Sciatic nerve (tissue), 2 donors: Measurements from ENCODE around the gene PSAP. TPM values are rescaled to one million over a fixed set of nuclear protein-coding genes. Genes with fewer than 3 reads are reported as not detected.
"Not testable (repeated sequence)": the region's sequence is repeated elsewhere in the genome, so short reads cannot be mapped to it uniquely, and the experiment has no call there.

Experiments used
- ATAC-seq: fragments of 200-7000 bp; cut with Tn5 transposase; one replicate; pipeline ENCODE4 v1.9.1; 2020; ENCODE audit warnings: mild to moderate bottlenecking, moderate library complexity
- DNase-seq: peaks from one replicate; pipeline ENCODE4 v3.0.0-alpha.2; 2020; ENCODE audit warnings: low spot score
- intact Hi-C: fragments of 100-400 bp; cut with DNase I; formaldehyde crosslinking; loops from one replicate; pipeline ENCODE4 v1.14.2; 2022
- total RNA-seq: library from RNA; stranded (reverse); fragmentation: NEBNext Ultra II Directional; extraction: Animal tissue kit (Norgen Biotek cat#: 25700); gene quantifications from one replicate; pipeline ENCODE4 v1.2.1, GENCODE V29; 2021
- donor health status: DM: no; HTN: no; CAD: no.
- donor health status: DM: no; HTN: no; CAD: no.

The PSAP gene
- total RNA-seq = 920 TPM

DNA sequence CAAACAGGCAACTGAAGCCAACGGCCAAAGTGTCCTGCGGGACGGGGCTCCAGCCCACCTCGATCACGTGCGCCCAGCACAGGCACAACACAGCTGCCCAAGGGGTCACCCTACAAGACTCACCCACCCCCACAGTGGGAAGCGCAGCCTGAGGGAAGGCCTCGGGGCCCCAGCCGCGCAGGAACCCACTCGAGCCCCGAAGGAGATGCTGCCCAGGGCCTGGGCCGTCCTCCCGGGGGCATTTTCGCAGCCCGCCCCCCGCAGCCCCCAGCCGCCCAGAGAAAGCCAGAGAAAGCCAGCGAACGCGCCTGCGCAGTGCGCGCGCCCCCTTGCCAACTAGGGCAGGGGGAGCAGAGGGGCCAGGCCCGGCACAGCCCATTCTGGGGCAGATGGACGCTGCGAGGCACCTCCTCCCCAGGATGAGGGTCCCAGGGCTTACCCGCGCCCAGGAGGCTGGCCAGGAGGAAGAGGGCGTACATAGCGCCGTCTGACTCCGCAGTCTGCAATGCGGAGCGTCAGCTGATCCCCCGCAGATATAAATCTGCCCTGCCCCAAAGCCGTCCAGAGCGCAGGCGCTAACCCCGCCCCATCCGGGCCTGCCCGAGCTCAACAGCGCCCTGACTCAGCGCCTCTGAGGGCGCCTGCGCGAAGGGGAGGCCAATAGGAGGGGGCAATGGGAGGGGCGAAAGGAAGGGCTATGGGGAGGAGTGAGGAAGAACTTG is at the start of gene PSAP:
Gene PSAP, minus strand, starts transcription at position 509 of the 722 bp plus-strand sequence. Its CDS starts 30 bp downstream, at position 479.
- DNase-seq (peak; percentile 99), ATAC-seq (peak; percentile 99)
- intact Hi-C loops = no loop called here

DNA sequence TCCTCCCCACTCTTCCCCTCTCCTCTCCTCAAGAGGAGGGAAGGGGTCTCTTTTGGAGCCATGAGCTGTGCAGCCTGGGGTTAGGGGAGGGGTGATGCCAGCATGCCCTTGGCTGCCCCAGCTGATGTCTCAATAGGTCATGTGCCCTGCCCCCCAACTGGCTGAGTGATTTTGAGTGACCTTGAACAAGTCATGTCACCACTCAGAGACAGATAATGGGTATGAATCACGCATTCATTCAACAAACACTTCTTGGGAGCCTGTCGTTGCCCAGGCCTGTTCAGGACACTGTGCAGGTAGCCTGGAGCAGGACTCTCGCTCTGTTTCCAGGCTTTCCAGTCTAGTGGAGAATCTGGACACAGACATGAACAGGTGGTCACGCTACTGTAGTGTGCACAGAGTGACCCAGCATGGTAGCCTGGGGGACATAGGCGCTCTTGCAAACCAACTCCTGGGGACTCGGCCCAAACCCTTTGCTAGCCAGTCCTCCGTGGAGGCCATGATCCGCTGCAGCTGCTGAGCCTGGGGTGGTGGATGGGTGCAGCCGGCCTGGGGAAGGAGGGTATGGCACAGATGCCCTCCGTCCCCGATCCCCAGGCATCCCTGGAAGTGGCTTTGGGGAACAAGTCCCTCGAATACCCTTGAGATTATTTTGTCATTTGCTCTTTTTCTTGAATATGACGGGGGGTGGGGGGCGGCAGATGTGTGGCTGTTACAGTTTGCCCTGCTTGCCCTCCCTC is 49.6 kb upstream of the PSAP start:
- DNase-seq (no peak), ATAC-seq (no peak)
- intact Hi-C loops = no loop called here

DNA sequence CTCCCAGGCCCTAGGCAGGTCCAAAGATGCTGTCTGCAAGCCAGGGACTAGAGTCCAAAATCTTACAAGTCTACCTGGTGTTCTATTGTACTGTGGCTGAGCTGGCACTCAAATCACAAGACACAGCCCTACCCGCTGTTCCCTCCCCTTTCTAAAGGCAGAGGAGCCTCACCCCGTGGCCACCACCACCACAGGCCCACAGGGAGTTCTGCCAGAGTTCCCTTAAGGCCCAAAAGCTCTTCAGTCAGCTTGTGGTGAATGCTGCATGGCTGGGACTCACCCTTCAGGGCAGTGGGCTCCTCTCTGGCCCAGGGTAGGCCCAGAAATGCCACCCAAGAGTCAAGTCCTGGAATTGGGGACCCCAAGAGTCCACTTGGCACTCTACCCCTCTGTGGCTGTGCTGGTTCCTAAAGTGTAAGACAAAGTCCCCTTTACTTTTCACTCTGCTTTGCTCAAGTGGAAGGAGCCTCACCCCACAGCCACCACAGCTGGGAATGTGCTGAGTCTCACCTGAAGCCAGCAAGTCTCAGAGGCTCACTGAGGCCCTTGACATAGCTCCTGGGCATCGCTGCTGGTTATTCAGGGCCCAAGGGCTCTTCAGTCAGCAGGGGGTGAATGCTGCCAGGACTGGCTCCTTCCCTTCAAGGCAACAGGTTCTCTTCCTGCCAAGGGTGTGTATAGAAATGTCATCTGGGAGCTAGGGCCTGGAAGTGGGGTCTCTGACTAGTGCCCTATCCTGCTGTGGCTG is 48.8 kb upstream of the PSAP start:
- intact Hi-C loops = loop anchor here (10.0 kb wide), 2 partner anchors 515 to 585 kb away; partner anchors contain the start of gene SLC29A3

GRCh38 chr10:71898346-71898745 is 47.3 kb upstream of the PSAP start:
- not testable (repeated sequence) for ATAC-seq, DNase-seq
- intact Hi-C loops = loop anchor here (10.0 kb wide), 2 partner anchors 514 to 584 kb away; partner anchors contain the start of gene SLC29A3

More for the DNA sequence above, 48.8 kb upstream of the PSAP start:
- no peak for ATAC-seq
- DNase-seq = no peak

- intact Hi-C loops = loop anchor here (10.0 kb wide), 2 partner anchors 509 to 579 kb away; partner anchors contain the start of gene SLC29A3
- ATAC-seq (no peak), DNase-seq (no peak)
Measured at GRCh38 chr10:71893920-71894319, 42.9 kb upstream of the PSAP start.

DNA sequence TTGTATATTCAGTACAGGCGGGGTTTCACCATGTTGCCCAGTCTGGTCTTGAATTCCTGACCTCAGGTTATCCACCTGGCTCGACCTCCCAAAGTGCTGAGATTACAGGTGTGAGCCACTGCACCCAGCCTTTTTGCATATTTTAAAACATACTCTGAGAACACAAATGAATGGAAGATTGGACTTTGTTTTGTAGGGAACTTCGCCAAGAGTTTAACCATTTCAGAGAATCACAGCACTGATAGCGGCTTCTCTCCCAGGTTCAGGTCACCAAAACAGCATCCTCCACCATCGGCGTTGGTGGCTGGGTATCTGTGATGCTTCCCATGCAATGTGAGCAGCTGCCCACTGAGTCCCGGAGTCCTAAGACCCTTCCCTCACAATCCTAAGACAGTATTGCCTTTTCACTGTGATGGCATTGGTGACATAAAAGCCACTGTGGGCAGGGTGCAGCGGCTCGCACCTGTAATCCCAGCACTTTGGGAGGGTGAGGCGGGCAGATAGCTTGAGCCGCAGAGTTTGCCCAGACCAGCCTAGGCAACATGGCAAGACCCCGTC is 42.3 kb upstream of the PSAP start:
- no peak for DNase-seq
- intact Hi-C loops = loop anchor here (10.0 kb wide), 2 partner anchors 509 to 579 kb away; partner anchors contain the start of gene SLC29A3
- ATAC-seq = no peak

- ATAC-seq (no peak), DNase-seq (no peak)
- intact Hi-C loops = loop anchor here (10.0 kb wide), 2 partner anchors 507 to 577 kb away; partner anchors contain the start of gene SLC29A3
Measured at GRCh38 chr10:71891437-71891836, 40.4 kb upstream of the PSAP start.

DNA sequence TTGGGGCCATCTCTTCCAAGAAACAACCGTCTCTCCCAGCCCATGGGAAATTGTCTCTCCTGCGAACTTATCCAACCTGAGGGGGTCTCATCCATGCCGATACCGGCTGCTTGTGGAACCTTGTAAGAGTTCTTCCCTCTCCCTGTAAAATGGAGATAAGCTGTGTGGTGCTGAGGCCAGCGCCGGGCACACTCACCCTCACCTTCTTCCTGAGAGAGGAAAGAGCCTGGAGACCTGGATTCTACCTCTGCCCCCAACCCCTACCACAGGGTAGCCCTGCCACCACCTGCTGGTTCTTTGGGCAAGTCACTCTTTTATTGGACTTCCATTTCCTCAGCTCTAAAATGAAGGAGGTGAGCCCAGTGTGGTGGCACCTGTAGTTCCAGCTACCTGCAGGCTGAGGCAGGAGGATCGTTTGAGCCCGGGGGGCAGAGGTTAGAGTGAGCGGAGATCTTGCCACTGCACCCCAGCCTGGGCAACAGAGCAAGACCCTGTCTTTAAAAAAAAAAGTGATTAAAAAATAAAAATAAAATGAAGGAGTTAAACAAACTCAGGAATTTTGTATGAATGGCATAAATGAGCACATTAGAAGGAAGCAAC is 38.4 kb upstream of the PSAP start:
- intact Hi-C loops = no loop called here
- ATAC-seq (peak; percentile 1), DNase-seq (no peak)

DNA sequence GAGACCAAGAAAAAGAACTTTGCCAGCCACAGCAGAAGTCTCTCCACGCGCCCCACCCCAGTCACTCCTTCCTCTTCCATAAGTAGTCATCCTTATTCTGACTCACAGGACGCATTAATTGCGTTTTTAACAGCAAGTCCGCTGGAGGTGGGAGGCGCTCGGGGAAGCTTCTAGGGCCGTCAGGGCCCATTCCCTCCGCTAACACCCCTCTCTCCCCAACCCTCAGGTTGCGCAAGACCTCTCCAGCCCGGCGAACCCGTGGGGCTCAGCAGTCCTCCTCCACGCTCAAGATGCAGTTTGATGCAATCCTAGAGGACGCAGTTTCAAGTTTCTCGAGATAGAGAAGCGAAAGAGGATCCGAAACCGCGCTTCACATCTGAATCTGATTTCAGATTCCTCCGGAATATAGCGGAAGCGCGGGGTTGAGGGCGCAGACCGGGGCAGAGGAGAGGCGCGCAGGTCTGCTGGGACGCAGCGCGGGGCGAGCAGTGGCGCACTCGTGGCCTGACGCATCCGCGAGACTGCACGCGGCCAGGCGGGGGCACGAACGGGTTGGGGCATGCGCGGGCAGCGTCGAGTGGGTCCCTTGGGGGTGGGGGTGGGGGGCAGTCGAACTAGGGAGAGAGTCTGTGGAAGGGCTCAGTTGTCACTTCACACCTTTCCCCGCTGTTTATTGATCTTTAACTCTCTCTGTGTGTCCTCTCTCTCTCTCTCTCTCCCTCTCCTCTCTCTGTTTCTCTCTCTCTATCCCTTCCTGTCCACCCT is 37.8 kb upstream of the PSAP start:
- intact Hi-C loops = no loop called here
- peak; percentile 96 for ATAC-seq

DNA sequence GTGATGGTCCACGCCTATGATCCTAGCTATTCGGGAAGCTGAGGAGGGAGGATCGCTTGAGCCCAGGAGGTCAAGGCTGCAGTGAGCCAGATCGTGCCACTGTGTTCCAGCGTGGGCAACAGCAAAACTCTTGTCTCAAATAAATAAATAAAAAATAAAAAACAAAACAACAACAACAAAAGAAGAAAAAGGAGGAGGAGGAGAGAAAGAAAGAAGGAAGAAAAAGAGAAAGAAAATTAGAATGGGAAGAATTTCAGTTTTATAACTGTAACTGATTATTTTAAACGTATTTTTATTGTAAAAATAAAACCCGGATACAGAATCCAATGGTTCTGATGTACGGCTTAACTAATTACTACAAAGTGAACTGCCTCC is 37.2 kb upstream of the PSAP start:
- intact Hi-C loops = no loop called here
- ATAC-seq (no peak), DNase-seq (no peak)

More for the DNA sequence above, 37.8 kb upstream of the PSAP start:
- peak; percentile 92 for DNase-seq

DNA sequence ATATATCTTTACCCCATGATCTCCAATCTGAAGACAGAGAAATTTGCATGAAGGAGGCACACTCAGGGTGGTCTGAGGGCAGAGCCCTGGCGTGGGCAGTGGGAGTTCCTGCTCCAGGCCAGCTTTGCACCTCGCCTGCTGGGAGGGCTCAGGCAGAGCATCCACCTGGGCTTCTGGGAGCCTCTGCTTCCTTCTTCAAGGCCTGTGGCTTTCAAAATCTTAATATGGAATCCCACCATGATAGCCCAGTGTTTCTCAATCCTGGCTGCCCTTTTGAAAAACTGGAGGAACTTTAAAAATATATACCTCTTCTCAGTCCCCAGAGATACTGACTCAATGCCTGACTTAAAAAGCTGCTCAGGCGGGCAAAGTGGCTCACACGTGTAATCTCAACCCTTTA is 36.7 kb upstream of the PSAP start:
- no peak for ATAC-seq
- intact Hi-C loops = no loop called here
- no peak for DNase-seq

- no peak for DNase-seq
- no peak for ATAC-seq
- intact Hi-C loops = no loop called here
Measured at GRCh38 chr10:71882813-71883659, 32.0 kb upstream of the PSAP start.

DNA sequence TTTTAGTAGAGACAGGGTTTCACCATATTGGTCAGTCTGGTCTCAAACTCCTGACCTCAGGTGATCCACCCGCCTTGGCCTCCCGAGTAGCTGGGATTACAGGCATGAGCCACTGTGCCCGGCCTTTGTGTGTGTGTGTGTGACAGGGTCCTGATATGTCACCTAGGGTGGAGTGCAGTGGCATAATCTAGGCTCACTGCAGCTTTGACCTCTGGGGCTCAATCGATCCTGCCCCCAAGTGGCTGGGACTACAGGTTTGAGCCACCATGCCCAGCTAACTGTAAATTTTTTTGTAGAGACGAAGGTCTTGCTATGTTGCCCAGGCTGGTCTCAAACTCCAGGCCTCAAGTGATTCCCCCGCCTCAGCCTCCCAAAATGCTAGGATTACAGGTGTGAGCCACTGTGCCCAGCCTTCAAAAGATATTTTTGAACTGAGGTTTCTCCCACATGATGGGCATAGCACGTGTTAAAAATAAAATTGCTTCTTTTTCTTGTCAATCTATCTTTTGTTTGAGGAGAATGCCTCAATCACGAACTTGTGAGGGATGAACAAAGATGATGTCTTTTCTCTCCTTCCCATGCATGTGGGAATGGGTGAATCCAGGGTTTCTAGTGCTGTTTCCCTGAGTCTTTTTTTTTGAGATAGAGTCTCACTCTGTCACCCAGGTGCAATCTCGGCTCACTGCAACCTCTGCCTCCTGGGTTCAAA is 30.8 kb upstream of the PSAP start:
- no peak for DNase-seq
- intact Hi-C loops = no loop called here
- no peak for ATAC-seq

- DNase-seq, intact Hi-C loops, ATAC-seq: not testable (repeated sequence)
Measured at GRCh38 chr10:71881307-71881624, 30.2 kb upstream of the PSAP start.

GRCh38 chr10:71880425-71881306 is 29.6 kb upstream of the PSAP start:
- ATAC-seq = peak; percentile 79
- no peak for DNase-seq
- intact Hi-C loops = no loop called here
